Naive thymus-derived CD4-positive, alpha-beta T cell (primary cell): Measurements from ENCODE around the gene PAK4. TPM values are rescaled to one million over a fixed set of nuclear protein-coding genes. Genes with fewer than 3 reads are reported as not detected.
A peak's percentile ranks its signal among the peaks of the same experiment; 100 is the strongest.
"Not testable (repeated sequence)": the region's sequence is repeated elsewhere in the genome, so short reads cannot be mapped to it uniquely, and the experiment has no call there.

Experiments used
- ATAC-seq: fragments of 150-1000 bp; cut with Tn5 transposase; 2 replicates; pipeline ENCODE4 v1.10.0; 2021; ENCODE audit warnings: mild to moderate bottlenecking, moderate library complexity
- CTCF ChIA-PET: fragments of 350-600 bp; sonication (Branson Sonifier 250); formaldehyde crosslinking; loops from one replicate; lab custom pipeline; 2021; ENCODE audit warnings: antibody characterized with exemption; lab: Charles Lee
- POLR2A ChIA-PET: fragments of 350-600 bp; sonication (Branson Sonifier 250); formaldehyde crosslinking; loops from one replicate; lab custom pipeline; 2021; ENCODE audit warnings: antibody characterized with exemption, inconsistent platforms; lab: Charles Lee
- DNase-seq, 9 donors: peaks; one replicate each; pipeline versions ENCODE4 v3.0.0 to v3.0.0-alpha.2; 2020 to 2022; ENCODE audit warnings: mixed read lengths in 1 of 9
- H3K27ac ChIP-seq: one replicate; pipeline ENCODE4 v1.7.0; 2013; ENCODE audit warnings: mild to moderate bottlenecking, low read depth, low read length, moderate library complexity
- H3K27me3 ChIP-seq, 2 donors: one replicate each; pipeline ENCODE4 v1.7.0; 2013; ENCODE audit warnings: low read length in 2 of 2, mild to moderate bottlenecking in 2 of 2, moderate library complexity in 2 of 2; ENCODE audit not compliant: control insufficient read depth in 2 of 2, insufficient read depth in 2 of 2
- H3K36me3 ChIP-seq, 3 experiments: 1 replicate in 2 of 3; 2 replicates in 1 of 3; pipeline ENCODE4 v1.7.0; 2013; ENCODE audit warnings: low read length in 3 of 3, mild to moderate bottlenecking in 3 of 3, moderate library complexity in 1 of 3; ENCODE audit not compliant: insufficient read depth in 3 of 3, control insufficient read depth in 2 of 3
- H3K4me1 ChIP-seq, 2 donors: one replicate each; pipeline ENCODE4 v1.7.0; 2013; ENCODE audit warnings: low read length in 2 of 2, mild to moderate bottlenecking in 2 of 2, moderate library complexity in 1 of 2; ENCODE audit not compliant: control insufficient read depth in 2 of 2, insufficient read depth in 2 of 2
- H3K4me3 ChIP-seq: 2 replicates; pipeline ENCODE4 v1.7.0; 2013; ENCODE audit warnings: mild to moderate bottlenecking, low read length
- H3K9me3 ChIP-seq, 3 experiments: 1 replicate in 2 of 3; 2 replicates in 1 of 3; pipeline ENCODE4 v1.7.0; 2013; ENCODE audit warnings: low read length in 3 of 3; ENCODE audit not compliant: control insufficient read depth in 2 of 3
- H3K27ac Mint-ChIP-seq, 9 donors: one replicate each; pipeline ENCODE4 v1.8.0; 2020 to 2022; ENCODE audit warnings: mixed read lengths in 9 of 9, mild to moderate bottlenecking in 8 of 9, moderate library complexity in 5 of 9, inconsistent platforms in 2 of 9
- H3K27me3 Mint-ChIP-seq, 5 donors: one replicate each; pipeline ENCODE4 v1.8.0; 2021 to 2022; ENCODE audit warnings: mixed read lengths in 5 of 5, mild to moderate bottlenecking in 1 of 5
- H3K36me3 Mint-ChIP-seq, 5 donors: one replicate each; pipeline ENCODE4 v1.8.0; 2020 to 2022; ENCODE audit warnings: mixed read lengths in 5 of 5, mild to moderate bottlenecking in 3 of 5, inconsistent platforms in 1 of 5
- H3K4me1 Mint-ChIP-seq, 7 donors: one replicate each; pipeline ENCODE4 v1.8.0; 2020 to 2022; ENCODE audit warnings: mixed read lengths in 7 of 7, mild to moderate bottlenecking in 3 of 7, inconsistent platforms in 1 of 7
- H3K4me3 Mint-ChIP-seq, 10 donors: one replicate each; pipeline ENCODE4 v1.8.0; 2020 to 2022; ENCODE audit warnings: mild to moderate bottlenecking in 10 of 10, mixed read lengths in 10 of 10, moderate library complexity in 6 of 10, inconsistent platforms in 2 of 10
- H3K9me3 Mint-ChIP-seq, 11 donors: one replicate each; pipeline ENCODE4 v1.8.0; 2020 to 2022; ENCODE audit warnings: mixed read lengths in 11 of 11, mild to moderate bottlenecking in 4 of 11, inconsistent platforms in 1 of 11, moderate library complexity in 1 of 11
- intact Hi-C, 2 donors: fragments of 100-400 bp; cut with micrococcal nuclease; formaldehyde crosslinking; loops; one replicate each; pipeline ENCODE4 v1.15.1; 2023
- polyA plus RNA-seq, 2 donors: library from polyadenylated mRNA; unstranded; fragments of 300-500 nt; fragmentation: Illumina TruSeq; gene quantifications; one replicate each; pipeline ENCODE4 v1.2.3, GENCODE V29; 2021
- total RNA-seq, 6 experiments: library from RNA in 5 of 6; stranded (reverse) in 5 of 6; gene quantifications; 1 replicate in 5 of 6; 2 replicates in 1 of 6; pipeline ENCODE4 v1.2.3 and lab custom pipeline; 2021 to 2026

The PAK4 gene
- total and polyA plus RNA-seq, 7 experiments from 2014 or later, result 1.0 to 17.5 (median 10.4) TPM

- Histone ChIP-seq H3K36me3 (no peaks in the 10 kb centered on the region), H3K27ac (no peak overlapping the region), H3K27me3 (peaks cover 12 to 13% of the 10 kb centered on the region in 2 donors), H3K9me3 (no peaks in the 10 kb centered on the region), H3K4me3 (no peak overlapping the region), H3K4me1 (peaks cover 8 to 11% of the 10 kb centered on the region in 2 donors)
- peaks cover 22 to 51% (median 34%) of the 10 kb centered on the region in 5 donors for H3K27me3 Mint-ChIP-seq
- no peak for DNase-seq
- H3K4me1 Mint-ChIP-seq, result peaks cover 6 to 18% (median 13%) of the 10 kb centered on the region in 7 donors
- peaks cover 0 to 2% (median 0%) of the 10 kb centered on the region in 11 donors for H3K9me3 Mint-ChIP-seq
- no peaks in the 10 kb centered on the region for H3K36me3 Mint-ChIP-seq
- ChIA-PET CTCF (no interaction called here), POLR2A (interaction anchor here (0.9 kb wide), 1 partner anchor 24 kb away, joined by 3 read pairs; no protein-coding TSS in a partner anchor)
- intact Hi-C loops, result loop anchor here in 1 of 2 donors (5.0 kb wide), 1 partner anchor 34 kb away; no protein-coding TSS in a partner anchor
- H3K27ac Mint-ChIP-seq, result no peak overlapping the region
- H3K4me3 Mint-ChIP-seq, result no peak overlapping the region
- ATAC-seq, result no peak
These were observed 39.2 kb upstream of the PAK4 start for GRCh38 chr19:39086386-39086785.

- H3K9me3 Mint-ChIP-seq, result peaks cover 0 to 2% (median 0%) of the 10 kb centered on the region in 11 donors
- peaks cover 17 to 43% (median 25%) of the 10 kb centered on the region in 5 donors for H3K27me3 Mint-ChIP-seq
- Histone ChIP-seq H3K4me3 (no peak overlapping the region), H3K9me3 (no peaks in the 10 kb centered on the region), H3K27ac (no peak overlapping the region), H3K36me3 (no peaks in the 10 kb centered on the region), H3K27me3 (peaks cover 3 to 4% of the 10 kb centered on the region in 2 donors), H3K4me1 (peaks cover 6 to 7% of the 10 kb centered on the region in 2 donors)
- H3K4me1 Mint-ChIP-seq, result peaks cover 6 to 11% (median 8%) of the 10 kb centered on the region in 7 donors
- CTCF ChIA-PET, result interaction anchor here (0.6 kb wide), 1 partner anchor 327 kb away, joined by 3 read pairs; no protein-coding TSS in a partner anchor
- H3K27ac Mint-ChIP-seq, result peak overlapping the region in 1 of 9 donors; percentile 34
- POLR2A ChIA-PET, result no interaction called here
- ATAC-seq (no peak), DNase-seq (no peak)
- intact Hi-C loops, result loop anchor here in 1 of 2 donors (5.0 kb wide), 1 partner anchor 36 kb away; no protein-coding TSS in a partner anchor
- H3K36me3 Mint-ChIP-seq, result no peaks in the 10 kb centered on the region
- H3K4me3 Mint-ChIP-seq, result no peak overlapping the region
These were observed 37.5 kb upstream of the PAK4 start for GRCh38 chr19:39087907-39088686.

DNA sequence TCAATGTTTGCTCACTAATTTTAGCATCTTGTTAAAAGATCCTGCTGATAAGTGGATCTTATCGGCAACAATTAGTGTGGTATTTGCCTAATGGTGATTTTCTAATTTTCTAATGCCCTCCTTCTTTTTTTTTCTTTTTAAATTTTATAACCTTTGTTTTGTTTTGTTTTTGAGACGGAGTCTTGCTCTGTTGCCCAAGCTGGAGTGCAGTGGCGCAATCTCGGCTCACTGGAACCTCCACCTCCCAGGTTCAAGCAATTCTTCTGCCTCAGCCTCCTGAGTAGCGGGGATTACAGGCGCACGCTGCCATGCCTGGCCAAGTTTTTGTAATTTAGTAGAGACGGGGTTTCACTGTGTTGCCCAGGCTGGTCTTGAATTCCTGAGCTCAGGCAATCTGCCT is 35.6 kb upstream of the PAK4 start:
- POLR2A ChIA-PET, H3K36me3 ChIP-seq, H3K36me3 Mint-ChIP-seq, H3K27ac ChIP-seq, H3K4me3 Mint-ChIP-seq, H3K9me3 Mint-ChIP-seq, H3K4me1 Mint-ChIP-seq, H3K4me1 ChIP-seq, DNase-seq, CTCF ChIA-PET, H3K27ac Mint-ChIP-seq, H3K9me3 ChIP-seq, H3K27me3 ChIP-seq, intact Hi-C loops, ATAC-seq, H3K4me3 ChIP-seq: not testable (repeated sequence)
- H3K27me3 Mint-ChIP-seq, result peaks cover 18 to 39% (median 25%) of the 10 kb centered on the region in 5 donors

DNA sequence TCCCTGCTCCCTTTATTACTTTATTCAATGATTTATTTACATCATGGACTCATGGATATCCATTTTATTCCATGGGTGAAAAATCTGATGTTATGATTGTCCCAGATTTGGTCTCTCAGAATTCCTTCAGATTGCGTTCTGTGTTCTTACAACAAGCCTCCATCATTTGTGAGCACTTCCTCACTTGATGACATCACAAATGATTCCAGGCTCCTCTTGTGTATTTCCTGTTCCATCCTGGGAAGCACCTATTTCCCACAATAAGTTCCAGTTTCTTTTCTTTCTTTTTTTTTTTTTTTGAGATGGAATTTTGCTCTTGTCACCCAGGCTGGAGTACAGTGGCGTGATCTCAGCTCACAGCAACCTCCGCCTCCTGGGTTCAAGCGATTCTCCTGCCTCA is 34.7 kb upstream of the PAK4 start:
- Histone ChIP-seq H3K9me3 (no peaks in the 10 kb centered on the region), H3K4me1 (no peaks in the 10 kb centered on the region), H3K36me3 (no peaks in the 10 kb centered on the region), H3K4me3 (no peak overlapping the region), H3K27me3 (no peaks in the 10 kb centered on the region), H3K27ac (no peak overlapping the region)
- H3K9me3 Mint-ChIP-seq, result peaks cover 0 to 4% (median 0%) of the 10 kb centered on the region in 11 donors
- no peak overlapping the region for H3K4me3 Mint-ChIP-seq
- H3K27ac Mint-ChIP-seq, result no peak overlapping the region
- ATAC-seq (no peak), DNase-seq (no peak)
- POLR2A ChIA-PET, result no interaction called here
- CTCF ChIA-PET, result no interaction called here
- no peaks in the 10 kb centered on the region for H3K36me3 Mint-ChIP-seq
- peaks cover 0 to 4% (median 0%) of the 10 kb centered on the region in 7 donors for H3K4me1 Mint-ChIP-seq
- intact Hi-C loops, result no loop called here
- H3K27me3 Mint-ChIP-seq, result peaks cover 12 to 31% (median 19%) of the 10 kb centered on the region in 5 donors

DNA sequence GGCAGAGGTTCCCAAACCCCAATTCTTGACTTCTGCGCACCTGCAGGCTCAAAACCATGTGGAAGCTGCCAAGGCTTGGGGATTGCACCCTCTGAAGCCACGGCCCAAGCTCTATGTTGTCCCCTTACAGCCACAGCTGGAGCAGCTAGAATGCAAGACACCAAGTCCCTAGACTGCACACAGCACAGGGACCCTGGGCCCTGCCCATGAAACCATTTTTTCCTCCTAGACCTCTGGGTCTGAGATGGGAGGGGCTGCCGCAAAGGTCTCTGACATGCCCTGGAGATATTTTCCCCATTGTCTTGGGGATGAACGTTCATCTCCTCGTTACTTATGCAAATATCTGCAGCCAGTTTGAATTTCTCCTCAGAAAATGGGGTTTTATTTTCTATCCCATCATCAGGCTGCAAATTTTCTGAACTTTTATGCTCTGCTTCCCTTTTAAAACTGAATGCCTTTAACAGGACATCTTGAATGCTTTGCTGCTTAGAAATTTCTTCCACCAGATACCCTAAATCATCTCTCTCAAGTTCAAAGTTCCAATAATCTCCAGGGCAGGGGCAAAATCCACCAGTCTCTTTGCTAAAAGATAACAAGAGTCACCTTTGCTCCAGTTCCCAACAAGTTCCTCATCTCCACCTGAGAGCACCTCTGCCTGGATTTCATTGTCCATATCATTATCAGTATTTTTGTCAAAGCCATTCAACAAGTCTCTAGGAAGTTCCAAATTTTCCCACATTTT is 29.6 kb upstream of the PAK4 start:
- H3K36me3 Mint-ChIP-seq, H3K4me1 Mint-ChIP-seq, ATAC-seq, intact Hi-C loops, H3K4me1 ChIP-seq, DNase-seq, H3K4me3 ChIP-seq, H3K4me3 Mint-ChIP-seq, H3K27ac ChIP-seq, H3K27me3 ChIP-seq, H3K36me3 ChIP-seq, H3K9me3 ChIP-seq, POLR2A ChIA-PET, H3K9me3 Mint-ChIP-seq, H3K27ac Mint-ChIP-seq: not testable (repeated sequence)
- peaks cover 36 to 51% (median 43%) of the 10 kb centered on the region in 5 donors for H3K27me3 Mint-ChIP-seq
- CTCF ChIA-PET, result interaction anchor here (1.2 kb wide), 1 partner anchor 26 kb away, joined by 4 read pairs; no protein-coding TSS in a partner anchor

DNA sequence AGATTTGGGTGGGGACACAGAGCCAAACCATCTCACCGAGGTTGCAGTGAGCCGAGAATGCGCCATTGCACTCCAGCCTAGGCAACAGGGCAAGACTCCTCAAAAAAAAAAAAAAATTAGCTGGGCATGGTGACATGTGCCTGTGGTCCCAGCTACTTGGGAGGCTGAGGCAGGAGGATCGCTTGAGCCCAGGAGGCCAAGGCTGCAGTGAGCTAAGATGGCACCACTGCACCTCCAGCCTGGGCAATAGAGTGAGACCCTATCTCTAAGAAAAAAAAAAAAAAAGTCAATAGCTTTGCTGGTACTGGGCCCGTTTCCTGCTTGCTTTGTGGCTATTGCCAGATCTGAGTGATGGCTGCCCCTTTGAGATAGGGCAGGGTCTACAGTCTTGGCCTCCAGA is 28.3 kb upstream of the PAK4 start:
- H3K9me3 Mint-ChIP-seq, result peaks cover 0 to 4% (median 0%) of the 10 kb centered on the region in 11 donors
- ChIA-PET POLR2A (no interaction called here), CTCF (no interaction called here)
- peaks cover 0 to 4% (median 0%) of the 10 kb centered on the region in 7 donors for H3K4me1 Mint-ChIP-seq
- Histone ChIP-seq H3K4me3 (no peak overlapping the region), H3K27ac (no peak overlapping the region), H3K4me1 (no peaks in the 10 kb centered on the region), H3K36me3 (no peaks in the 10 kb centered on the region), H3K9me3 (no peaks in the 10 kb centered on the region), H3K27me3 (no peaks in the 10 kb centered on the region)
- no peak overlapping the region for H3K27ac Mint-ChIP-seq
- H3K4me3 Mint-ChIP-seq, result no peak overlapping the region
- ATAC-seq, result no peak
- H3K36me3 Mint-ChIP-seq, result peaks cover 0 to 4% (median 0%) of the 10 kb centered on the region in 5 donors
- no peak for DNase-seq
- peaks cover 36 to 47% (median 41%) of the 10 kb centered on the region in 5 donors for H3K27me3 Mint-ChIP-seq
- intact Hi-C loops, result no loop called here
